HEK293T (cell line): Measurements from ENCODE around the gene PTPN2.

ENCODE experiments used
- CTCF ChIA-PET: fragments of 350-600 bp; formaldehyde crosslinking; extraction: SDS; loops from one replicate; lab custom pipeline; 2021; ENCODE audit warnings: antibody characterized with exemption, inconsistent platforms; lab: Yijun Ruan, JAX
- POLR2A ChIA-PET: fragments of 350-600 bp; formaldehyde crosslinking; extraction: SDS; loops from one replicate; lab custom pipeline; 2020; ENCODE audit warnings: antibody characterized with exemption, inconsistent platforms; lab: Yijun Ruan, JAX
- DNase-seq: peaks from one replicate; pipeline ENCODE4 v3.0.0; 2012; ENCODE audit warnings: mixed read lengths; ENCODE audit errors: extremely low spot score
- ARNT ChIP-seq: fragments of 450-650 bp; IDR thresholded peaks from 2 replicates; pipeline ENCODE4 v1.6.1; 2017; ENCODE audit warnings: mild to moderate bottlenecking
- BHLHE40 ChIP-seq: fragments of 450-650 bp; IDR thresholded peaks from 2 replicates; pipeline ENCODE4 v1.6.1; 2016; ENCODE audit warnings: mild to moderate bottlenecking, moderate library complexity, borderline replicate concordance
- CTBP1 ChIP-seq: fragments of 450-650 bp; IDR thresholded peaks from 2 replicates; pipeline ENCODE4 v1.6.1; 2016; ENCODE audit warnings: borderline replicate concordance
- ELF4 ChIP-seq: fragments of 450-650 bp; IDR thresholded peaks from 2 replicates; pipeline ENCODE4 v1.6.1; 2017; ENCODE audit warnings: antibody characterized with exemption
- FOXA1 ChIP-seq: fragments of 450-650 bp; IDR thresholded peaks from 2 replicates; pipeline ENCODE4 v1.6.1; 2016; ENCODE audit warnings: mild to moderate bottlenecking
- FOXK2 ChIP-seq: fragments of 450-650 bp; IDR thresholded peaks from 2 replicates; pipeline ENCODE4 v1.6.1; 2016; ENCODE audit warnings: mild to moderate bottlenecking
- FOXM1 ChIP-seq: fragments of 450-650 bp; IDR thresholded peaks from 2 replicates; pipeline ENCODE4 v1.6.1; 2017; ENCODE audit warnings: mild to moderate bottlenecking, borderline replicate concordance
- HDGF ChIP-seq: fragments of 450-650 bp; IDR thresholded peaks from 2 replicates; pipeline ENCODE4 v1.6.1; 2017; ENCODE audit warnings: antibody characterized with exemption, borderline replicate concordance
- L3MBTL2 ChIP-seq: fragments of 450-650 bp; conservative IDR thresholded peaks from 2 replicates; pipeline ENCODE4 v1.6.1; 2016; ENCODE audit warnings: mild to moderate bottlenecking
- LEF1 ChIP-seq: fragments of 450-650 bp; IDR thresholded peaks from 2 replicates; pipeline ENCODE4 v1.6.1; 2017; ENCODE audit warnings: mild to moderate bottlenecking, borderline replicate concordance
- NFRKB ChIP-seq: fragments of 450-650 bp; IDR thresholded peaks from 2 replicates; pipeline ENCODE4 v1.6.1; 2016; ENCODE audit warnings: mild to moderate bottlenecking, moderate library complexity
- SP1 ChIP-seq: fragments of 450-650 bp; IDR thresholded peaks from 2 replicates; pipeline ENCODE4 v1.6.1; 2017
- SUZ12 ChIP-seq: fragments of 450-650 bp; IDR thresholded peaks from 2 replicates; pipeline ENCODE4 v1.6.1; 2016; ENCODE audit warnings: mild to moderate bottlenecking
- TARDBP ChIP-seq: fragments of 450-650 bp; IDR thresholded peaks from 2 replicates; pipeline ENCODE4 v1.6.1; 2016
- ZNF384 ChIP-seq: fragments of 450-650 bp; IDR thresholded peaks from 2 replicates; pipeline ENCODE4 v1.6.1; 2016
- TF ChIP-seq, protein P1 (sequence below): fragments of 450-650 bp; IDR thresholded peaks from 2 replicates; pipeline ENCODE4 v1.6.1; 2016

PTPN2 gene

DNA sequence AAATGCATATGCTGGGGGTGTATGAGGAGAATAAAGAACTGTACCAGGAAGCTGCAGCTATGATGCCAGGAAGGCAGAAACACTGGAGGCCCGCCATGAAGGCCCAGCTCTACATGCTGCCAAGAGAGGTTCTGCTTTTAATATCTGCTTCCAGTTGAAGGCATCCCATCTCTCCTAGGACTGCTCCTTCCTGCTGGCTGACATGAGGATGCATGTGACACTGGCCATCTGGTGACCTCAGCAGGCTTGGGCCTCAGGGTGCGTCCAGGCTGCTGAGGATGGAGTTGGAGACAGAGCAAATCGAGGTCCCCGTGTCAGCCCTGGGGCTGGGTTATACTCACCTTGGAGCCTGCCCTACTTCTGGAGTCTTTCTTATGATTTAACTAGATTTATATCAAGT, 132.1 kb downstream of the PTPN2 start:
- ChIA-PET POLR2A (no interaction called here), CTCF (no interaction called here)
- TF ChIP-seq CTBP1 (no peak), FOXK2 (no peak), LEF1 (no peak), BHLHE40 (no peak), ELF4 (no peak), SUZ12 (no peak)
- DNase-seq = no peak

DNA sequence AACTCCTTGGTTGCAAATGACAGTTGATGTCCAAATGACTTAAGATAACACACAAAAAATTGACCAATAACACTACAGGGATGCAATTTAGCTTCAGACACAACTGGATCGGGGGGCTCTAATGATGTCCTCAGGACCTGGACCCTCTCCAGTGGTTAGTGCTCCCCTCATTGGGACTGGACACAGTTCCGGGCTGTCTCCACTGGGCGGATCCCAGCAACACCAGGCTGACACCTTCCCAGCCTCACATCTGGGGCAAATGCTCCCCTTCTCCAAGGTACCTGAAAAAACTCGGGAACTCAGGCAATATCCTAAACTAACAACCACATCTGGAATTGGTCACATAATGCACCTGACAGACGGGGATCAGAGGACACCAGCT, 132.5 kb downstream of the PTPN2 start:
- ChIA-PET CTCF (no interaction called here), POLR2A (no interaction called here)
- DNase-seq = no peak
- TF ChIP-seq L3MBTL2 = no peak
- no peak for TF ChIP-seq NFRKB
- no peak for TF ChIP-seq FOXK2
- TF ChIP-seq SP1 = no peak
- TF ChIP-seq BHLHE40 = no peak
- TF ChIP-seq, protein P1, sequence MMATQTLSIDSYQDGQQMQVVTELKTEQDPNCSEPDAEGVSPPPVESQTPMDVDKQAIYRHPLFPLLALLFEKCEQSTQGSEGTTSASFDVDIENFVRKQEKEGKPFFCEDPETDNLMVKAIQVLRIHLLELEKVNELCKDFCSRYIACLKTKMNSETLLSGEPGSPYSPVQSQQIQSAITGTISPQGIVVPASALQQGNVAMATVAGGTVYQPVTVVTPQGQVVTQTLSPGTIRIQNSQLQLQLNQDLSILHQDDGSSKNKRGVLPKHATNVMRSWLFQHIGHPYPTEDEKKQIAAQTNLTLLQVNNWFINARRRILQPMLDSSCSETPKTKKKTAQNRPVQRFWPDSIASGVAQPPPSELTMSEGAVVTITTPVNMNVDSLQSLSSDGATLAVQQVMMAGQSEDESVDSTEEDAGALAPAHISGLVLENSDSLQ = no peak
- no peak for TF ChIP-seq FOXA1
- no peak for TF ChIP-seq CTBP1
- no peak for TF ChIP-seq ELF4
- no peak for TF ChIP-seq FOXM1

DNA sequence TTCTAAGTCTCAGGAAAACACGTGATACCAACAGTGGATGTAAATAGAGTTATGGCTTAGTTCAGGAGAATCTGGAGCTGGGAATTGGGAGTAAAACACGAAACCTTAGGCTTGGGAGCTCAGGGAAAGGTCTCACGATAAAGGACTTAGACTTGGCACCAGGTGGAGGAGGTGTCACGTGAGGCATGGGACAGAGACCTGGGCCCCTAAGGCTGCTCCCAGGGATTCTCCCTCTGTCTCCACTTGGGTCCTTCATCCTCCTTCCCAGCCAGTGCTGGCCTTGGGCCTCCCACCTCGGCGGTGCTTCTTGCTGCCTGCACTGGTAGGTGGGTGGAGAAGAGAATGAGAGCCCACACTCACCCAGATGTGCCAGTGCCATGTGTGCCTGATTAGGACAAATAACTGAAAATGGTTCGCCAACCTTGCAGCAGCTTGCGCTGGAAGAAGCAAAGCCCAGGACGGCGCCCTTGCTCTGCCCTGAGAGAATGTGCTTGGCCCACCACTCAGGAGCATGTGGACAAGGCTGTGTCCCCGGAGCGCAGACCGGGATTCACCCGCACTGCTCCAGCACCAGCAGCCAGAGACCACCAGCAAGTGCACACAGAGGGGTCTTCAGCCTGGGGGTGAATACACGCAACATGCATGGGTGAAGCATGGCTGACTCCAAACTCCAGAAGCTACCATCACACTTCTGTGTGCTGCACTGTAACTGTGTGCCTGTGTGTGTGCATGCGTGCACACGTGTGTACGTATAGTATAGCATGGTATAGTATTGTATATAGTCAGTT, 133.1 kb downstream of the PTPN2 start:
- TF ChIP-seq FOXM1 (no peak), NFRKB (no peak), SUZ12 (no peak), ELF4 (no peak), TARDBP (no peak), HDGF (no peak), SP1 (no peak), LEF1 (no peak)
- DNase-seq = no peak
- POLR2A ChIA-PET = no interaction called here
- CTCF ChIA-PET = no interaction called here

DNA sequence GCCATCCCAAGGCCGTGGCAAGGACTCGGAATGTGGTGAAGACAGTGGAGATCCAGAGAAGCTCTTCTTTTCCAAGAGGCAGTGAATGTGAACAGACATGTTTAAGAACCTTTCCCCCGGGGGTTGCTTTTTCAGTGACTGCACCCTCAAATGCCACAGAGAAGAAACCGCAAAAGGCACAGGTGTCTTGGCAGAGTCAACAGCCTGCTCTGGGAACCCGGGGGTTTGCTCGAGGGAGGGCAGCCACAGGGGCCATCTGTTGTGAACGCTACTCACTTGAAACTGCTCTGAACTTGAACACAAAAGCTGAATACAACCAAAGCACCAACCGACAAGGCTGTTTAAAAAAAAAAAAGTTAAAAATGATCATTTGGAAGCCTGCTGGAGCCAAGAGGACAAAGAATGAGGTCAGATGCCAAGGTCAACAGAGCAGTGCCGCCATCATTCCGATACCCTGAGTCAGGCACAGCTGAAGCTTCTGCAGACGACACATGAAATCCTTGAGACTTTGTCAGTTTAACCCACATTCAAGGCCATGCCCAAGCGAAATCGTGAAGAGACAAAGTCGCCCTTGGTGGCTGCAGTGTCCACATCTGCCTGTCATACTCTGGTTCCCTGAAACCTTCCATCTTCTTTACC, 133.8 kb downstream of the PTPN2 start:
- no peak for DNase-seq
- TF ChIP-seq HDGF (no peak), FOXK2 (no peak), SP1 (no peak), LEF1 (no peak), SUZ12 (no peak), CTBP1 (no peak)
- TF ChIP-seq, protein P1 = no peak
- POLR2A ChIA-PET = no interaction called here
- CTCF ChIA-PET = no interaction called here

DNA sequence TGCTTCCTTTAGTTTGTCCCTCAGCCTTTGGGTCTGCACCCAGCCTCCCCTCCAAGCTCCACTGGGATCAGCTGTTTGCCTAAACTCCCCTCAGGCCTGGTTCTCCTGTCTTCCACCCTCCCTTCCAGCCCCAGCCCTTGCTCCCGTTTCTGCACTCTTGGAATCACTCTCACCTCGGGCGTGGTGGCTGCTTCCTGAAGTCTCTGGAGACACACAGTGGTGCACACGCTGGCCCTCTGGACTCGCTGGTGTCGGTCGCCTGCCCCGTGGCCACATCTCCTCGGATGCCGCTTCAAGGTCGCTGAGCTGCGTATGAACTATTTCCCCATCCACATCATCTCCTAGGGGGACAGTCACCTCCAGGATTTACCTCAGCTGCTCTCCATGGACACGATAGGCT, 134.9 kb downstream of the PTPN2 start:
- TF ChIP-seq FOXM1 (no peak), ARNT (no peak)
- DNase-seq = no peak
- ChIA-PET CTCF (no interaction called here), POLR2A (no interaction called here)

DNA sequence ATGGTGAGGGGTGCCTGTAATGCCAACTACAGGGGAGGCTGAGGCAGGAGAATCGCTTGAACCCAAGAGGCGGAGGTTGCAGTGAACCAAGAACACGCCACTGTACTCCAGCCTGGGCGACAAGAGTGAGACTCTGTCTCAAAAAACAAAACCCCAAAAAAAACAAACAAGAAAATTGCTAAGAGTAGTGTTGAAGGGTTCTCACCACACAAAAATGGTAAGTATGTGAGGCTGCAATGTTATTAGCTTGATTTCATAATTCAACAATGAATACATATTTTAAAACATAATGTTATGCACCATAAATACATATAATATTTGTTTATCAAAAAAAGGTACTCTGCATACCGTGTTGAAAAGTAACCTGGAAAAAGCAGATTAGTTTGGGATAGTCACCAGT, 135.4 kb downstream of the PTPN2 start:
- POLR2A ChIA-PET = no interaction called here
- no peak for TF ChIP-seq SP1
- no peak for TF ChIP-seq FOXA1
- no peak for TF ChIP-seq ELF4
- TF ChIP-seq ARNT = no peak
- no peak for TF ChIP-seq LEF1
- no peak for TF ChIP-seq FOXK2
- no peak for TF ChIP-seq FOXM1
- TF ChIP-seq, protein P1 = no peak
- TF ChIP-seq L3MBTL2 = no peak
- no peak for TF ChIP-seq NFRKB
- TF ChIP-seq TARDBP = no peak
- no peak for TF ChIP-seq BHLHE40
- no peak for TF ChIP-seq ZNF384
- no peak for TF ChIP-seq CTBP1
- TF ChIP-seq SUZ12 = no peak
- no peak for TF ChIP-seq HDGF
- CTCF ChIA-PET = no interaction called here
- DNase-seq = no peak
